Hepatocyte (in vitro differentiated cells): ENCODE data around the gene CTNNA3. TPM values are rescaled to one million over a fixed set of nuclear protein-coding genes. Genes with fewer than 3 reads are reported as not detected.
"Not testable (repeated sequence)": the region's sequence is repeated elsewhere in the genome, so short reads cannot be mapped to it uniquely, and the experiment has no call there.

ENCODE experiments used
- DNase-seq: peaks from one replicate; pipeline ENCODE4 v3.0.0-alpha.2; 2016; ENCODE audit warnings: low spot score
- H2AFZ ChIP-seq: fragments of 200-600 bp; sonication (generic); 2 replicates; pipeline ENCODE4 v1.6.0; 2016; ENCODE audit warnings: antibody characterized with exemption, mild to moderate bottlenecking
- H3K27ac ChIP-seq: fragments of 200-600 bp; sonication (generic); 2 replicates; pipeline ENCODE4 v1.5.1; 2016; ENCODE audit warnings: mild to moderate bottlenecking
- H3K27me3 ChIP-seq: fragments of 200-600 bp; sonication (generic); 2 replicates; pipeline ENCODE4 v1.6.1; 2016
- H3K36me3 ChIP-seq: fragments of 200-600 bp; sonication (generic); replicated peaks from 2 replicates; pipeline ENCODE4 v1.5.1; 2016; ENCODE audit warnings: low read depth; ENCODE audit not compliant: insufficient read depth
- H3K4me1 ChIP-seq: fragments of 200-600 bp; sonication (generic); 2 replicates; pipeline ENCODE4 v1.5.1; 2016; ENCODE audit warnings: mild to moderate bottlenecking, moderate library complexity; ENCODE audit not compliant: insufficient read depth
- H3K4me2 ChIP-seq: fragments of 200-600 bp; sonication (generic); 2 replicates; pipeline ENCODE4 v1.6.0; 2016
- H3K4me3 ChIP-seq: fragments of 200-600 bp; sonication (generic); 2 replicates; pipeline ENCODE4 v1.5.1; 2016; ENCODE audit warnings: mild to moderate bottlenecking
- H3K79me2 ChIP-seq: fragments of 200-600 bp; sonication (generic); 2 replicates; pipeline ENCODE4 v1.6.0; 2017; ENCODE audit warnings: mild to moderate bottlenecking
- H3K9me2 ChIP-seq: fragments of 200-600 bp; sonication (generic); replicated peaks from 2 replicates; pipeline ENCODE4 v1.6.0; 2017; ENCODE audit warnings: mild to moderate bottlenecking; ENCODE audit not compliant: insufficient read depth
- H3K9me3 ChIP-seq: fragments of 200-600 bp; sonication (generic); 2 replicates; pipeline ENCODE4 v1.5.1; 2016; ENCODE audit warnings: low read depth, mild to moderate bottlenecking
- H4K20me1 ChIP-seq: fragments of 200-600 bp; sonication (generic); 2 replicates; pipeline ENCODE4 v1.6.0; 2016; ENCODE audit warnings: mild to moderate bottlenecking; ENCODE audit not compliant: insufficient read depth, poor library complexity, severe bottlenecking
- EZH2 ChIP-seq: fragments of 200-600 bp; sonication (generic); IDR thresholded peaks from 2 replicates; pipeline ENCODE4 v1.6.1; 2016; ENCODE audit warnings: antibody characterized with exemption, mild to moderate bottlenecking, borderline replicate concordance
- EZH2phosphoT487 ChIP-seq: fragments of 200-600 bp; sonication (generic); IDR thresholded peaks from one replicate; pipeline ENCODE4 v1.6.1; 2018; ENCODE audit warnings: antibody characterized with exemption, mild to moderate bottlenecking, low read depth, moderate library complexity; ENCODE audit not compliant: unreplicated experiment, severe bottlenecking
- WGBS: methylation state at CpG from one replicate; pipeline ENCODE4 v1.1.6; 2016; ENCODE audit warnings: low lambda C conversion rate; ENCODE audit errors: missing lambda C conversion rate; 5-methylcytosine and 5-hydroxymethylcytosine counted together
- polyA plus RNA-seq: library from polyadenylated mRNA; unstranded; fragments of >200 nt; fragmentation: Nextera tagmentation; extraction: Ambion mirVana; gene quantifications from 2 replicates; pipeline ENCODE4 v1.2.1, GENCODE V29; 2016
- total RNA-seq: library from RNA; depleted of rRNA; stranded (reverse); fragments of >200 nt; gene quantifications from 2 replicates; pipeline ENCODE4 v1.2.3, GENCODE V29; 2014
- TF ChIP-seq, protein P1 (sequence below): fragments of 200-600 bp; sonication (generic); IDR thresholded peaks from 2 replicates; pipeline ENCODE4 v1.5.1; 2016; ENCODE audit warnings: antibody characterized with exemption, mild to moderate bottlenecking; ENCODE audit not compliant: poor library complexity

Gene CTNNA3
- total and polyA plus RNA-seq, 2 experiments from 2014 or later = 12.9 to 25.9 TPM

DNA sequence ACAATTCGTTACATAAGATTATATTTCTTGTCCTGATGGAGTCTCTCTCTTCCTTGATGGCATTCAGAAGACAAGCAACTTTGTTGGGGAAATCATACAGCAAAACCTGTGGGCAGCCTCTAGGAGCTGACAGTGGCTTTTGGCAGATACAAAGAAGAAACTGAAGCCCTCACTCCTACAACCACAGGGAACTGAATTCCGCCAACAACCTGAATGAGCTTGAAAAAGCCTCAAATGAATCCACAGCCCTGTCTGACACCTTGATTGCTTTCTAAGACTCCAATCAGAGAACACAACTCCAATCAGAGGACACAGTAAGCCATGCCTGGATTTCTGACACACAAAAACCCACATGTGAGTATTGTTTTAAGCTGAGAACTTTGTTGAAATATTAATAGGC is 1346.9 kb downstream of the CTNNA3 start:
- Histone ChIP-seq H3K4me2 (no peak overlapping the region), H3K27me3 (no peaks in the 10 kb centered on the region), H3K79me2 (no peaks in the 10 kb centered on the region), H3K9me3 (no peaks in the 10 kb centered on the region), H2AFZ (no peak overlapping the region), H3K4me3 (no peak overlapping the region), H4K20me1 (no peaks in the 10 kb centered on the region), H3K9me2 (no peaks in the 10 kb centered on the region), H3K36me3 (no peaks in the 10 kb centered on the region), H3K4me1 (no peaks in the 10 kb centered on the region), H3K27ac (no peak overlapping the region)
- TF ChIP-seq, protein P1, sequence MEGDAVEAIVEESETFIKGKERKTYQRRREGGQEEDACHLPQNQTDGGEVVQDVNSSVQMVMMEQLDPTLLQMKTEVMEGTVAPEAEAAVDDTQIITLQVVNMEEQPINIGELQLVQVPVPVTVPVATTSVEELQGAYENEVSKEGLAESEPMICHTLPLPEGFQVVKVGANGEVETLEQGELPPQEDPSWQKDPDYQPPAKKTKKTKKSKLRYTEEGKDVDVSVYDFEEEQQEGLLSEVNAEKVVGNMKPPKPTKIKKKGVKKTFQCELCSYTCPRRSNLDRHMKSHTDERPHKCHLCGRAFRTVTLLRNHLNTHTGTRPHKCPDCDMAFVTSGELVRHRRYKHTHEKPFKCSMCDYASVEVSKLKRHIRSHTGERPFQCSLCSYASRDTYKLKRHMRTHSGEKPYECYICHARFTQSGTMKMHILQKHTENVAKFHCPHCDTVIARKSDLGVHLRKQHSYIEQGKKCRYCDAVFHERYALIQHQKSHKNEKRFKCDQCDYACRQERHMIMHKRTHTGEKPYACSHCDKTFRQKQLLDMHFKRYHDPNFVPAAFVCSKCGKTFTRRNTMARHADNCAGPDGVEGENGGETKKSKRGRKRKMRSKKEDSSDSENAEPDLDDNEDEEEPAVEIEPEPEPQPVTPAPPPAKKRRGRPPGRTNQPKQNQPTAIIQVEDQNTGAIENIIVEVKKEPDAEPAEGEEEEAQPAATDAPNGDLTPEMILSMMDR = no peak
- no peak for TF ChIP-seq EZH2
- TF ChIP-seq EZH2phosphoT487 = no peak
- WGBS = 88% methylated on average over 2 of the region's 2 CpGs
- DNase-seq = no peak

DNA sequence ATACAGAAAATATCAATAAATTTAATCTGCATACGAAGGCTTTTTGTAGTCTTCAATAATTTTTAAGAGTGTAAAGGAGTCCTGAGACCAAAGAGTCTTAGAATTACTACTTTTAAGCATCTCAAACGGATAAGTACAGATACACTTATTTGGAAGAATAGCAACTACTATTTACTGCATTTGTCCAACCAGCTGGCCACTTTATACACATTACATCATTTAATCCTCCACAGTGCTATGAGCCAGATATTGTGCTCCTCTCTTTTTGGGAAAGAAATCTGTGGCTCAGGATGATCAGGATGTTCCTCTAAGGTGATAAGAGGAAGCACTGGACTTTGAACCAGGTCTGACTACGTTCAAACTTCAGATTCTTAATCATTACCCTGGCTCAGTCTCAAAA is 1358.8 kb downstream of the CTNNA3 start:
- TF ChIP-seq EZH2 (no peak), EZH2phosphoT487 (no peak)
- TF ChIP-seq, protein P1 = no peak
- Histone ChIP-seq H2AFZ (no peak overlapping the region), H3K4me2 (no peak overlapping the region), H3K9me3 (no peaks in the 10 kb centered on the region), H3K9me2 (no peaks in the 10 kb centered on the region), H3K4me3 (no peak overlapping the region), H3K4me1 (no peaks in the 10 kb centered on the region), H3K27ac (no peak overlapping the region), H3K36me3 (no peaks in the 10 kb centered on the region), H3K27me3 (no peaks in the 10 kb centered on the region), H3K79me2 (no peaks in the 10 kb centered on the region), H4K20me1 (no peaks in the 10 kb centered on the region)
- DNase-seq = no peak
- WGBS = 75% methylated on average over 3 of the region's 3 CpGs

DNA sequence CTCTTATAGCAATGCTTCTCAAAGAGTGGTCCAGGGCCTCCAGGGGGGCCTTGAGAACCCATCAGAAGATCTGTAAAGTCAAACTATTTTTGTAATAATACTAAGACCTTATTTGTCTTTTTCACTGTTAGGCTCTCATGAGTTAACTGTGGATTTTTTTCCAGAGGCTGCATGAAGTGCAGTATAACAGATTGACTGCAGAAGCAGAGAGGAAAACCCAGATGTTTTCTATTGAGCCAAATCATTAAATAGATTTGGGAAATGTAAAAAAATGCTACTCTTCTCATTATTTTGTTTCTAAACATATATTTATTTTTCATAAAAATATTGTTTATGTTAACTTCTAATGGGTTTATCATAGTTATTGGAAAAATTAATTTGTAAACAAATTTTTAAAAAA is 1359.2 kb downstream of the CTNNA3 start:
- no peak for DNase-seq
- no peak overlapping the region for H3K4me2 ChIP-seq
- no peak overlapping the region for H2AFZ ChIP-seq
- TF ChIP-seq EZH2phosphoT487 (no peak), EZH2 (no peak)
- TF ChIP-seq, protein P1 = no peak
- H3K9me2 ChIP-seq = no peaks in the 10 kb centered on the region
- no peaks in the 10 kb centered on the region for H3K4me1 ChIP-seq
- H3K79me2 ChIP-seq = no peaks in the 10 kb centered on the region
- no peaks in the 10 kb centered on the region for H3K36me3 ChIP-seq
- H3K27me3 ChIP-seq = no peaks in the 10 kb centered on the region
- no peaks in the 10 kb centered on the region for H3K9me3 ChIP-seq
- no peaks in the 10 kb centered on the region for H4K20me1 ChIP-seq
- H3K27ac ChIP-seq = no peak overlapping the region
- no peak overlapping the region for H3K4me3 ChIP-seq

DNA sequence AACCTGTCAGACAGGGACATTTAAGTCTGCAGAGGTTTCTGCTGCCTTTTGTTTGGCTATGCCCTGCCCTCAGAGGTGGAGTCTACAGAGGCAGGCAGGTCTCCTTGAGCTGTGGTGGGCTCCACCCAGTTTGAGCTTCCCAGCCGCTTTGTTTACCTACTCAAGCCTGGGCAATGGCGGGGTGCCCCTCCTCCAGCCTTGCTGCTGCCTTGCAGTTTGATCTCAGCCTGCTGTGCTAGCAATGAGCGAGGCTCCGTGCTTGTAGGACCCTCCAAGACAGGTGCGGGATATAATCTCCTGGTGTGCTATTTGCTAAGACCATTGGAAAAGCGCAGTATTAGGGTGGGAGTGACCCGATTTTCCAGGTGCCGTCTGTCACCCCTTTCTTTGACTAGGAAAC is 1360.2 kb downstream of the CTNNA3 start:
- not testable (repeated sequence) for H3K36me3 ChIP-seq, H3K9me2 ChIP-seq, H3K9me3 ChIP-seq, H3K79me2 ChIP-seq, H4K20me1 ChIP-seq, H3K27me3 ChIP-seq, H3K4me1 ChIP-seq, H2AFZ ChIP-seq, H3K4me3 ChIP-seq, DNase-seq, H3K4me2 ChIP-seq, H3K27ac ChIP-seq
- WGBS = 95% methylated on average over 8 of the region's 8 CpGs
